PC-9 (cell line): ENCODE data around the gene TTLL8. TPM values are rescaled to one million over a fixed set of nuclear protein-coding genes. Genes with fewer than 3 reads are reported as not detected.

Experiments
- BruUV-seq: library from RNA; stranded (reverse); fragments of 400-500 nt; replicated peaks from 2 replicates; lab custom pipeline; 2021; lab: Mats Ljungman, UMichigan
- CTCF ChIA-PET: fragments of 300-600 bp; sonication (Branson Sonifier 250); formaldehyde crosslinking; loops from one replicate; lab custom pipeline; 2022; ENCODE audit warnings: antibody characterized with exemption; lab: Charles Lee
- POLR2A ChIA-PET: fragments of 300-600 bp; sonication (Branson Sonifier 250); formaldehyde crosslinking; loops from one replicate; lab custom pipeline; 2022; ENCODE audit warnings: antibody characterized with exemption; ENCODE audit not compliant: unreplicated experiment; lab: Charles Lee
- DNase-seq, 2 experiments: peaks; one replicate each; pipeline versions ENCODE4 v3.0.0 to v3.0.0-alpha.2; 2015 to 2022; ENCODE audit warnings: mixed read lengths in 1 of 2
- H2AFZ ChIP-seq: fragments of 200-600 bp; sonication (generic); 2 replicates; pipeline ENCODE4 v1.8.1; 2017; ENCODE audit warnings: antibody characterized with exemption
- H3F3A ChIP-seq: fragments of 200-600 bp; sonication (generic); 2 replicates; pipeline ENCODE4 v1.8.1; 2017; ENCODE audit warnings: antibody characterized with exemption, mild to moderate bottlenecking, low read depth; ENCODE audit not compliant: insufficient read depth
- H3K27ac ChIP-seq: fragments of 200-600 bp; sonication (generic); 2 replicates; pipeline ENCODE4 v1.6.1; 2016; ENCODE audit warnings: mixed run types
- H3K27me3 ChIP-seq: fragments of 200-600 bp; sonication (generic); 2 replicates; pipeline ENCODE4 v1.6.1; 2016; ENCODE audit warnings: low read depth, mixed run types; ENCODE audit not compliant: insufficient read depth
- H3K36me3 ChIP-seq: fragments of 200-600 bp; sonication (generic); 2 replicates; pipeline ENCODE4 v1.6.1; 2016; ENCODE audit warnings: low read depth, mixed run types
- H3K4me1 ChIP-seq: fragments of 200-600 bp; sonication (generic); replicated peaks from 2 replicates; pipeline ENCODE4 v1.6.1; 2016; ENCODE audit warnings: mixed run types; ENCODE audit not compliant: insufficient read depth
- H3K4me2 ChIP-seq: fragments of 200-600 bp; sonication (generic); 2 replicates; pipeline ENCODE4 v1.6.1; 2017; ENCODE audit warnings: mixed run types
- H3K4me3 ChIP-seq: fragments of 200-600 bp; sonication (generic); 2 replicates; pipeline ENCODE4 v1.6.1; 2016; ENCODE audit warnings: mixed run types
- H3K79me2 ChIP-seq: fragments of 200-600 bp; sonication (generic); 2 replicates; pipeline ENCODE4 v1.6.1; 2017; ENCODE audit warnings: low read depth, mixed run types
- H3K9me2 ChIP-seq: fragments of 200-600 bp; sonication (generic); 2 replicates; pipeline ENCODE4 v1.8.1; 2017; ENCODE audit warnings: mild to moderate bottlenecking; ENCODE audit not compliant: insufficient read depth
- H3K9me3 ChIP-seq: fragments of 200-600 bp; sonication (generic); 2 replicates; pipeline ENCODE4 v1.8.1; 2016; ENCODE audit warnings: low read depth; ENCODE audit not compliant: insufficient read depth
- H4K20me1 ChIP-seq: fragments of 200-600 bp; sonication (generic); 2 replicates; pipeline ENCODE4 v1.8.1; 2017; ENCODE audit not compliant: insufficient read depth
- EZH2 ChIP-seq: fragments of 200-600 bp; sonication (generic); IDR thresholded peaks from 2 replicates; pipeline ENCODE4 v1.8.0; 2017; ENCODE audit warnings: antibody characterized with exemption, low read depth
- intact Hi-C: fragments of 100-400 bp; cut with micrococcal nuclease; formaldehyde crosslinking; loops from one replicate; pipeline ENCODE4 v1.10.0; 2022; ENCODE audit not compliant: unreplicated experiment
- total RNA-seq: library from RNA; stranded (reverse); gene quantifications from 2 replicates; pipeline ENCODE4 v1.2.3, GENCODE V29; 2021
- TF ChIP-seq, protein P1 (sequence below): fragments of 200-600 bp; sonication (generic); conservative IDR thresholded peaks from 2 replicates; pipeline ENCODE4 v1.6.1; 2017; ENCODE audit warnings: mixed run types, antibody characterized with exemption, mild to moderate bottlenecking, moderate library complexity

Gene TTLL8
- total RNA-seq, 1 experiment from 2014 or later, result not detected

DNA sequence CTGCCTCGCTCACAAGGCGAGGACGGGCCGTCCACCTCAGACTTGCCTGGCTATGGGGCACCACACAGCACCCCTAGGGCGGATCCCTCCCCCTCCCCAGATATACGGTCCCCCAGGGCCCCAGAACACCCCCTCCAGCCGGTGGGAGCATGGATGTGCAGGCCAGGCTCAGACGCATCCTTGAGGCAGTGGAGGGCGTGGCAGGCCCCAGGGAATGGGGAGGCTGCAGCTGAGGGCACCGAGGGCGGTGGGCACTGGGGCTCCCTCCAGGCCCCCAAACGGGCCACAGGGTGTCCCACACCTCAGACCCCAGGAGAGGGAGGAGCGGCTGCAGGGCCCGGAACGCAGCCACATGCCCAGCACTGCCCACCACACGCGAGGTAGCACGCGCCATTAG, 12.1 kb downstream of the TTLL8 start:
- Histone ChIP-seq H3K27me3 (peaks cover 97% of the 10 kb centered on the region), H3K27ac (no peak overlapping the region), H3K4me2 (no peak overlapping the region), H3F3A (no peaks in the 10 kb centered on the region), H4K20me1 (peaks cover 6% of the 10 kb centered on the region; the same call in 1 of the 2 replicates), H3K9me2 (no peaks in the 10 kb centered on the region), H3K79me2 (no peaks in the 10 kb centered on the region), H3K36me3 (no peaks in the 10 kb centered on the region), H2AFZ (no peak overlapping the region), H3K4me1 (no peaks in the 10 kb centered on the region), H3K4me3 (no peak overlapping the region), H3K9me3 (no peaks in the 10 kb centered on the region)
- intact Hi-C loops, result no loop called here
- ChIA-PET POLR2A (no interaction called here), CTCF (no interaction called here)
- TF ChIP-seq, protein P1, sequence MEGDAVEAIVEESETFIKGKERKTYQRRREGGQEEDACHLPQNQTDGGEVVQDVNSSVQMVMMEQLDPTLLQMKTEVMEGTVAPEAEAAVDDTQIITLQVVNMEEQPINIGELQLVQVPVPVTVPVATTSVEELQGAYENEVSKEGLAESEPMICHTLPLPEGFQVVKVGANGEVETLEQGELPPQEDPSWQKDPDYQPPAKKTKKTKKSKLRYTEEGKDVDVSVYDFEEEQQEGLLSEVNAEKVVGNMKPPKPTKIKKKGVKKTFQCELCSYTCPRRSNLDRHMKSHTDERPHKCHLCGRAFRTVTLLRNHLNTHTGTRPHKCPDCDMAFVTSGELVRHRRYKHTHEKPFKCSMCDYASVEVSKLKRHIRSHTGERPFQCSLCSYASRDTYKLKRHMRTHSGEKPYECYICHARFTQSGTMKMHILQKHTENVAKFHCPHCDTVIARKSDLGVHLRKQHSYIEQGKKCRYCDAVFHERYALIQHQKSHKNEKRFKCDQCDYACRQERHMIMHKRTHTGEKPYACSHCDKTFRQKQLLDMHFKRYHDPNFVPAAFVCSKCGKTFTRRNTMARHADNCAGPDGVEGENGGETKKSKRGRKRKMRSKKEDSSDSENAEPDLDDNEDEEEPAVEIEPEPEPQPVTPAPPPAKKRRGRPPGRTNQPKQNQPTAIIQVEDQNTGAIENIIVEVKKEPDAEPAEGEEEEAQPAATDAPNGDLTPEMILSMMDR, result no peak
- no peak for TF ChIP-seq EZH2
- BruUV-seq, result no TSS peak
- DNase-seq, result no peak

DNA sequence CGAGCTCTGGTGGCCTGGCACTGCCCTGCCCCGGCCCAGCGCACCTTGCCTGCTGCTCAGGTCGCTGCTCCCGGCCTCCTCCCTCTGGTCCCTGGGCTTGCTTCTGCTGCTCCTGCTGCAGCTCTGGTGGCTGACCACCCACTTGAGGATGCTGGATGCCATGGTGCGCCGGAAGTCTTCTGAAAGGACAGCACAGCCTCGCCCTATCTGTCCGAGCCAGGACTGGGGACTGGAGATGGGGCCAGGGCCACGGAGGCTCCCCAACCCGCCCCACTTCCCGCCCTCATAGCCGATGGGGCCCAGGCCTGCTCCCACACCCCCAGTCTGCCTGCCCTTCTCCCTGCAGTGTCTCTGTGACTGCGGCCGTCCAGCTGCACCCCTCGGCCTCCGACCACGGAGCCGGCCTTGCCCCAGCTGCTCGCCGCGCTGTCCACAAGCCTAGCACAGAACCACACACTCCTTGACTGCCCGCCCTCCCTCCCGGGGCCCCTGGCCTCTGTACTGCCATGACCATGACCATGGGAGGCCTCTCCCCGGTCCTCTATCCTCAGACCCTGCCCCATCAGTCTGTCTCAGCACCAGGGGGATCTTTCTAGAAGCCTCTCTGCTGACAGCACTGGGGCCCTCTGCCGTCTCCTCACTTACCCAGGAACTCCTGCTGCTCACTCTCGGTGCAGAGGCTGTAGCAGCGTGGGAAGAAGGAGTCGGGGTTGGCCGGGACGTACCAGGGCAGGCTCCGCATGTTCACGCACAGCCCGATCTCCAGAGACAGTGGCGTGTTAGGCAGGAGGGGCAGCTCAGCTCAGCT, 12.7 kb downstream of the TTLL8 start:
- TF ChIP-seq, protein P1, result no peak
- TF ChIP-seq EZH2, result no peak
- Histone ChIP-seq H3K9me3 (no peaks in the 10 kb centered on the region), H3K9me2 (no peaks in the 10 kb centered on the region), H3K27me3 (peaks cover 97% of the 10 kb centered on the region), H3K4me2 (no peak overlapping the region), H4K20me1 (peaks cover 6% of the 10 kb centered on the region; the same call in 1 of the 2 replicates), H2AFZ (no peak overlapping the region), H3K4me1 (no peaks in the 10 kb centered on the region), H3K4me3 (no peak overlapping the region), H3K27ac (no peak overlapping the region), H3F3A (no peaks in the 10 kb centered on the region), H3K79me2 (no peaks in the 10 kb centered on the region), H3K36me3 (no peaks in the 10 kb centered on the region)
- POLR2A ChIA-PET, result interaction anchor here (0.6 kb wide), 1 partner anchor 13 kb away, joined by 5 read pairs; no protein-coding TSS in a partner anchor
- BruUV-seq, result no TSS peak
- no peak for DNase-seq
- intact Hi-C loops, result no loop called here
- CTCF ChIA-PET, result no interaction called here

DNA sequence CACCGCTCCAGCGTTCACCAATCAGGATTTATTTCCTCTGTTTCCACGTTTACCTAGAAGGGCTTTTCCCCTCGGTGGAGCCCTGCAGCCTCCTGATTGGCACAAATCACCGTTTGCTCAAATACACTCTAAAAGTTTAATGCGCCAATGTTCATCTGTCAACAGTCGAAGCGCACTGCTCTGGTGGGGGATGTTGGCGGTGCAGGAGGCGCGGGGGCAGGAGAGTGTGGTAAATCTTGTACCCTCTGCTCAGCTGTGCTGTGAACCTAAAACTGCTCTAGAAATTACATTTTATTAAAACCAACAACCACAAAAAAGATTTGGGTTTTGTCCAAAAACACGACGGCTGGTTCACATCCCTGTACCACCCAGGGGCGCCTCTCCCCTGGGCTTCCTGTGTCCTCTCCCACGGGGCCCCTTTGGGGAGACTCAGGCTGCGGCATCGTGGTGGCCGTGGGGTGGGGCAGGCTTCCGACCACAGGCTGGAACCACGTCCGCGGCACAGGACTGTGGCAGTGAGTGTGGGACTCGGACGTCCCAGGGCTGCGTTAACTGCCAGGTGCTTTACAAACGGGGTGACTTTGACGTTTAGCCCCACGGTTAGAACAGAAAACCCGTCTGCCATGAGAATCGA, 13.5 kb downstream of the TTLL8 start:
- H3K4me2 ChIP-seq, result no peak overlapping the region
- H3K9me3 ChIP-seq, result no peaks in the 10 kb centered on the region
- H2AFZ ChIP-seq, result no peak overlapping the region
- H3K9me2 ChIP-seq, result no peaks in the 10 kb centered on the region
- H3K4me3 ChIP-seq, result no peak overlapping the region
- peaks cover 97% of the 10 kb centered on the region for H3K27me3 ChIP-seq
- TF ChIP-seq EZH2, result no peak
- TF ChIP-seq, protein P1, result no peak
- H3K36me3 ChIP-seq, result no peaks in the 10 kb centered on the region
- H3K79me2 ChIP-seq, result no peaks in the 10 kb centered on the region
- BruUV-seq, result no TSS peak
- no peaks in the 10 kb centered on the region for H3F3A ChIP-seq
- POLR2A ChIA-PET, result interaction anchor here (0.6 kb wide), 1 partner anchor 14 kb away, joined by 5 read pairs; no protein-coding TSS in a partner anchor
- no peak overlapping the region for H3K27ac ChIP-seq
- no peak for DNase-seq
- peaks cover 5% of the 10 kb centered on the region; the same call in 1 of the 2 replicates for H4K20me1 ChIP-seq
- H3K4me1 ChIP-seq, result no peaks in the 10 kb centered on the region
- intact Hi-C loops, result no loop called here
- CTCF ChIA-PET, result no interaction called here
